HCT116 (cell line): Measurements from ENCODE around the gene CXADR.

Experiments used
- ATF3 ChIP-seq: IDR thresholded peaks from 2 replicates; pipeline ENCODE4 v1.6.1; 2012
- CEBPB ChIP-seq: IDR thresholded peaks from 2 replicates; pipeline ENCODE4 v1.6.1; 2012; ENCODE audit warnings: low read depth
- CTCF ChIP-seq, 3 experiments: fragments of 200-600 bp in 1 of 3; sonication (generic) in 1 of 3; IDR thresholded peaks in 2 of 3; conservative IDR thresholded peaks in 1 of 3; 2 replicates each; pipeline ENCODE4 v1.5.1; 2012 to 2017; ENCODE audit warnings: low read depth in 2 of 3, low read length in 2 of 3, antibody characterized with exemption in 1 of 3, borderline replicate concordance in 1 of 3, control low read depth in 1 of 3, mild to moderate bottlenecking in 1 of 3, mixed read lengths in 1 of 3, mixed run types in 1 of 3, moderate library complexity in 1 of 3; ENCODE audit not compliant: insufficient read depth in 1 of 3
- EGR1 ChIP-seq: IDR thresholded peaks from 2 replicates; pipeline ENCODE4 v1.6.1; 2012; ENCODE audit warnings: low read depth
- EZH2 ChIP-seq: fragments of 200-600 bp; sonication (generic); IDR thresholded peaks from 2 replicates; pipeline ENCODE4 v1.6.1; 2017; ENCODE audit warnings: antibody characterized with exemption, mixed run types
- EZH2phosphoT487 ChIP-seq: fragments of 200-600 bp; IDR thresholded peaks from 2 replicates; pipeline ENCODE4 v1.6.1; 2018; ENCODE audit warnings: antibody characterized with exemption, borderline replicate concordance
- MAX ChIP-seq: IDR thresholded peaks from 2 replicates; pipeline ENCODE4 v1.6.1; 2012
- POLR2A ChIP-seq: IDR thresholded peaks from 2 replicates; pipeline ENCODE4 v1.7.0; 2011; ENCODE audit warnings: borderline replicate concordance; ENCODE audit not compliant: insufficient read depth, insufficient read length; ENCODE audit errors: extremely low read depth
- POLR2AphosphoS5 ChIP-seq: IDR thresholded peaks from 2 replicates; pipeline ENCODE4 v1.6.1; 2011; ENCODE audit warnings: mild to moderate bottlenecking, low read depth, low read length, moderate library complexity
- RAD21 ChIP-seq: IDR thresholded peaks from 2 replicates; pipeline ENCODE4 v1.6.1; 2012; ENCODE audit warnings: low read depth, mild to moderate bottlenecking
- REST ChIP-seq: IDR thresholded peaks from 2 replicates; pipeline ENCODE4 v1.6.1; 2012; ENCODE audit warnings: low read depth
- SIN3A ChIP-seq: IDR thresholded peaks from 2 replicates; pipeline ENCODE4 v1.6.1; 2012; ENCODE audit warnings: low read depth
- ZFX ChIP-seq: fragments of 450-650 bp; IDR thresholded peaks from 2 replicates; pipeline ENCODE4 v1.6.1; 2017
- ZNF274 ChIP-seq: fragments of 200-500 bp; sonication (Bioruptor generic); IDR thresholded peaks from 2 replicates; pipeline ENCODE4 v1.6.1; 2014; ENCODE audit warnings: mild to moderate bottlenecking, low read depth, low read length, inconsistent platforms

- TF ChIP-seq MAX (no peak), EZH2 (no peak), POLR2A (no peak), CTCF (IDR thresholded peaks at IDR 0.05 in 2 of 3, conservative IDR thresholded peaks at IDR 0.05 in 1 of 3; ENCODE audit: borderline replicate concordance in 1 of 3, insufficient read depth in 1 of 3, low read depth in 2 of 3, low read length in 2 of 3) (no peak), RAD21 (no peak), ZNF274 (no peak), POLR2AphosphoS5 (no peak), REST (no peak), EGR1 (no peak), ZFX (no peak), SIN3A (no peak), CEBPB (no peak), ATF3 (no peak), EZH2phosphoT487 (no peak)
Measured at GRCh38 chr21:17580319-17580718, 67.5 kb downstream of the CXADR start.
